GM12878 (cell line): ENCODE results near the gene LCP1. TPM values are rescaled to one million over a fixed set of nuclear protein-coding genes. Genes with fewer than 3 reads are reported as not detected.

Experiments
- CEBPB ChIP-seq, 2 experiments: fragments of 150-350 bp in 1 of 2; IDR thresholded peaks; 2 replicates each; pipeline ENCODE4 v1.6.1; 2012 to 2014; ENCODE audit warnings: low read depth in 2 of 2, low read length in 2 of 2, borderline replicate concordance in 1 of 2, inconsistent platforms in 1 of 2
- EZH2 ChIP-seq: IDR thresholded peaks from 2 replicates; pipeline ENCODE4 v1.6.1; 2012; ENCODE audit warnings: low read depth, mild to moderate bottlenecking, control low read depth, inconsistent platforms, low read length, borderline replicate concordance; ENCODE audit not compliant: control insufficient read depth
- MYC ChIP-seq: IDR thresholded peaks from 2 replicates; pipeline ENCODE4 v1.6.1; 2011; ENCODE audit warnings: mild to moderate bottlenecking, low read length, moderate library complexity, inconsistent platforms; ENCODE audit not compliant: insufficient read depth, insufficient replicate concordance, insufficient read length, severe bottlenecking
- NRF1 ChIP-seq: conservative IDR thresholded peaks from 2 replicates; pipeline ENCODE4 v1.6.1; 2011; ENCODE audit warnings: mild to moderate bottlenecking, low read depth, low read length, improper control_type of control experiment
- POLR2A ChIP-seq: IDR thresholded peaks from 2 replicates; pipeline ENCODE4 v1.6.1; 2011; ENCODE audit warnings: low read depth, mild to moderate bottlenecking, low read length
- SIX5 ChIP-seq: IDR thresholded peaks from 2 replicates; pipeline ENCODE4 v1.6.1; 2011; ENCODE audit warnings: mild to moderate bottlenecking, low read depth, low read length, moderate library complexity; ENCODE audit not compliant: severe bottlenecking
- SMARCA5 ChIP-seq: fragments of 450-650 bp; IDR thresholded peaks from 2 replicates; pipeline ENCODE4 v1.6.1; 2017; ENCODE audit warnings: mild to moderate bottlenecking
- ZNF384 ChIP-seq: IDR thresholded peaks from 2 replicates; pipeline ENCODE4 v1.6.1; 2012; ENCODE audit warnings: low read depth, mild to moderate bottlenecking, low read length, improper control_type of control experiment, borderline replicate concordance
- polyA plus RNA-seq, 11 experiments: library from polyadenylated mRNA; depleted of rRNA in 4 of 11; unstranded in 6 of 11; stranded (reverse) in 5 of 11; fragments of >200 nt; fragmentation: Nextera tagmentation in 4 of 11; fragmentation: Illumina TruSeq in 1 of 11; extraction: Ambion mirVana in 4 of 11; extraction: Trizol in 1 of 11; gene quantifications; 1 replicate in 1 of 11; 2 replicates in 10 of 11; pipeline versions ENCODE4 v1.2.1 to v1.2.3, GENCODE V29; 2011 to 2016; ENCODE audit warnings: inconsistent platforms in 2 of 11, missing spikeins in 2 of 11, low read depth in 1 of 11
- total RNA-seq, 4 experiments: library from RNA; depleted of rRNA in 3 of 4; stranded (reverse); fragments of >200 nt in 3 of 4; fragmentation: Illumina TruSeq in 1 of 4; extraction: Trizol in 1 of 4; gene quantifications; 2 replicates each; pipeline versions ENCODE4 v1.2.1 to v1.2.3, GENCODE V29; 2013 to 2021
- TF ChIP-seq, protein P1 (sequence below): fragments of 450-650 bp; IDR thresholded peaks from 2 replicates; pipeline ENCODE4 v1.6.1; 2017; ENCODE audit warnings: mild to moderate bottlenecking, moderate library complexity

LCP1 gene
- total and polyA plus RNA-seq, 10 of the 15 experiments (the other 5 are each of a cell fraction or from before 2014, with no cell fraction given): 775 to 2,201 (median 1,556) TPM

GRCh38 chr13:46198696-46199193, 16.8 kb upstream of the LCP1 start (continued):
- no peak for TF ChIP-seq CEBPB (IDR thresholded peaks at IDR 0.05; ENCODE audit: borderline replicate concordance in 1 of 2, low read depth in 2 of 2, low read length in 2 of 2)
- TF ChIP-seq POLR2A: no peak
- TF ChIP-seq SMARCA5: no peak
- TF ChIP-seq SIX5: no peak
- TF ChIP-seq MYC: no peak
- no peak for TF ChIP-seq ZNF384
- TF ChIP-seq, protein P1, sequence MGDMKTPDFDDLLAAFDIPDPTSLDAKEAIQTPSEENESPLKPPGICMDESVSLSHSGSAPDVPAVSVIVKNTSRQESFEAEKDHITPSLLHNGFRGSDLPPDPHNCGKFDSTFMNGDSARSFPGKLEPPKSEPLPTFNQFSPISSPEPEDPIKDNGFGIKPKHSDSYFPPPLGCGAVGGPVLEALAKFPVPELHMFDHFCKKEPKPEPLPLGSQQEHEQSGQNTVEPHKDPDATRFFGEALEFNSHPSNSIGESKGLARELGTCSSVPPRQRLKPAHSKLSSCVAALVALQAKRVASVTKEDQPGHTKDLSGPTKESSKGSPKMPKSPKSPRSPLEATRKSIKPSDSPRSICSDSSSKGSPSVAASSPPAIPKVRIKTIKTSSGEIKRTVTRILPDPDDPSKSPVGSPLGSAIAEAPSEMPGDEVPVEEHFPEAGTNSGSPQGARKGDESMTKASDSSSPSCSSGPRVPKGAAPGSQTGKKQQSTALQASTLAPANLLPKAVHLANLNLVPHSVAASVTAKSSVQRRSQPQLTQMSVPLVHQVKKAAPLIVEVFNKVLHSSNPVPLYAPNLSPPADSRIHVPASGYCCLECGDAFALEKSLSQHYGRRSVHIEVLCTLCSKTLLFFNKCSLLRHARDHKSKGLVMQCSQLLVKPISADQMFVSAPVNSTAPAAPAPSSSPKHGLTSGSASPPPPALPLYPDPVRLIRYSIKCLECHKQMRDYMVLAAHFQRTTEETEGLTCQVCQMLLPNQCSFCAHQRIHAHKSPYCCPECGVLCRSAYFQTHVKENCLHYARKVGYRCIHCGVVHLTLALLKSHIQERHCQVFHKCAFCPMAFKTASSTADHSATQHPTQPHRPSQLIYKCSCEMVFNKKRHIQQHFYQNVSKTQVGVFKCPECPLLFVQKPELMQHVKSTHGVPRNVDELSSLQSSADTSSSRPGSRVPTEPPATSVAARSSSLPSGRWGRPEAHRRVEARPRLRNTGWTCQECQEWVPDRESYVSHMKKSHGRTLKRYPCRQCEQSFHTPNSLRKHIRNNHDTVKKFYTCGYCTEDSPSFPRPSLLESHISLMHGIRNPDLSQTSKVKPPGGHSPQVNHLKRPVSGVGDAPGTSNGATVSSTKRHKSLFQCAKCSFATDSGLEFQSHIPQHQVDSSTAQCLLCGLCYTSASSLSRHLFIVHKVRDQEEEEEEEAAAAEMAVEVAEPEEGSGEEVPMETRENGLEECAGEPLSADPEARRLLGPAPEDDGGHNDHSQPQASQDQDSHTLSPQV: no peak
- no peak for TF ChIP-seq NRF1
- TF ChIP-seq EZH2: no peak
- TF ChIP-seq, all 136 proteins: peak for 0
